Raji (cell line): Measurements from ENCODE around the gene NPHP1.

ENCODE experiments used
- POLR2A ChIP-seq: IDR thresholded peaks from 2 replicates; pipeline ENCODE4 v1.6.1; 2011; ENCODE audit warnings: low read depth, low read length, control low read depth; ENCODE audit not compliant: insufficient read depth

Gene NPHP1

GRCh38 chr2:110204408-110205385 is at the start of gene NPHP1:
TSS of gene NPHP1 (minus strand) at chr2:110205013. CDS start at chr2:110204968, 45 bp downstream.
- peak; percentile 66; the same call in 1 of the 2 replicates for TF ChIP-seq POLR2A

- TF ChIP-seq POLR2A = no peak
These were observed 17.1 kb upstream of the NPHP1 start for GRCh38 chr2:110221938-110222337.

GRCh38 chr2:110220190-110220564 is 15.4 kb upstream of the NPHP1 start:
- no peak for TF ChIP-seq POLR2A

GRCh38 chr2:110219496-110220189 is 14.8 kb upstream of the NPHP1 start:
- TF ChIP-seq POLR2A = no peak

GRCh38 chr2:110216803-110217202 is 12.0 kb upstream of the NPHP1 start:
- no peak for TF ChIP-seq POLR2A

- no peak for TF ChIP-seq POLR2A
These were observed 11.4 kb upstream of the NPHP1 start for GRCh38 chr2:110216199-110216598.

- no peak for TF ChIP-seq POLR2A
These were observed 10.8 kb upstream of the NPHP1 start for GRCh38 chr2:110215566-110216158.

GRCh38 chr2:110215091-110215490 is 10.3 kb upstream of the NPHP1 start:
- TF ChIP-seq POLR2A = no peak

- TF ChIP-seq POLR2A = peak; percentile 76
These were observed 7.4 kb upstream of the NPHP1 start, which contains the start of gene MTLN for GRCh38 chr2:110211938-110212858. TSS of gene MTLN (minus strand) at chr2:110212547. CDS start at chr2:110212525, 22 bp downstream.

- no peak for TF ChIP-seq POLR2A
These were observed 1.0 kb upstream of the NPHP1 start for GRCh38 chr2:110205660-110206455.

- no peak for TF ChIP-seq POLR2A
These were observed 6.8 kb downstream of the NPHP1 start for GRCh38 chr2:110198016-110198415.

GRCh38 chr2:110197452-110197851 is 7.4 kb downstream of the NPHP1 start:
- TF ChIP-seq POLR2A = no peak

- TF ChIP-seq POLR2A = no peak
These were observed 22.4 kb downstream of the NPHP1 start for GRCh38 chr2:110182449-110182848.

GRCh38 chr2:110180036-110180435 is 24.8 kb downstream of the NPHP1 start:
- TF ChIP-seq POLR2A = no peak
